Sigmoid colon (tissue), 7 donors: ENCODE results near the gene ACTA1. TPM values are rescaled to one million over a fixed set of nuclear protein-coding genes. Genes with fewer than 3 reads are reported as not detected.

Experiments
- DNase-seq: peaks from one replicate; pipeline ENCODE4 v3.0.0-alpha.2; 2019
- H3K27ac ChIP-seq, 4 donors: fragments of 200-600 bp; sonication (generic); one replicate each; pipeline ENCODE4 v1.5.1; 2016 to 2019; ENCODE audit warnings: mild to moderate bottlenecking in 1 of 4
- H3K27me3 ChIP-seq, 3 donors: fragments of 200-600 bp; sonication (generic); one replicate each; pipeline ENCODE4 v1.5.1; 2019; ENCODE audit warnings: mild to moderate bottlenecking in 1 of 3
- H3K36me3 ChIP-seq, 4 donors: fragments of 200-600 bp; sonication (generic); one replicate each; pipeline ENCODE4 v1.5.1; 2016 to 2019
- H3K4me1 ChIP-seq, 4 donors: fragments of 200-600 bp; sonication (generic); one replicate each; pipeline ENCODE4 v1.5.1; 2017 to 2019
- H3K4me3 ChIP-seq, 4 donors: fragments of 200-600 bp; sonication (generic); one replicate each; pipeline ENCODE4 v1.5.1; 2017 to 2019; ENCODE audit warnings: mild to moderate bottlenecking in 2 of 4, moderate library complexity in 1 of 4
- H3K9me3 ChIP-seq, 4 donors: fragments of 200-600 bp in 3 of 4; sonication (generic) in 3 of 4; one replicate each; pipeline versions ENCODE4 v1.5.1 to v1.6.1; 2013 to 2019
- CTCF ChIP-seq, 4 experiments: fragments of 450-650 bp in 3 of 4; fragments of 200-600 bp in 1 of 4; IDR thresholded peaks; one replicate each; pipeline ENCODE4 v1.5.1; 2016 to 2019; ENCODE audit warnings: antibody characterized with exemption in 4 of 4, mild to moderate bottlenecking in 3 of 4, moderate library complexity in 2 of 4
- EP300 ChIP-seq, 4 donors: sonication (generic); formaldehyde crosslinking; IDR thresholded peaks; one replicate each; pipeline ENCODE4 v1.6.1; 2017; ENCODE audit warnings: antibody characterized with exemption in 4 of 4
- POLR2A ChIP-seq, 2 donors: fragments of 450-650 bp; IDR thresholded peaks; one replicate each; pipeline ENCODE4 v1.6.1; 2016; ENCODE audit warnings: antibody characterized with exemption in 2 of 2, mild to moderate bottlenecking in 2 of 2, moderate library complexity in 2 of 2
- POLR2AphosphoS5 ChIP-seq, 4 donors: sonication (generic); formaldehyde crosslinking; IDR thresholded peaks; one replicate each; pipeline ENCODE4 v1.6.1; 2017; ENCODE audit warnings: antibody characterized with exemption in 4 of 4
- WGBS, 2 donors: extraction: QIAGEN DNeasy Blood & Tissue Kit; methylation state at CpG; one replicate each; pipeline ENCODE4 v1.1.7; 2013; 5-methylcytosine and 5-hydroxymethylcytosine counted together
- intact Hi-C: fragments of 100-400 bp; cut with DNase I; formaldehyde crosslinking; loops from one replicate; pipeline ENCODE4 v1.15.1; 2023
- polyA plus RNA-seq, 3 donors: library from polyadenylated mRNA; stranded (reverse); fragments of 200-250 nt; gene quantifications; one replicate each; pipeline ENCODE4 v1.2.3, GENCODE V29; 2013
- total RNA-seq, 4 donors: library from RNA; depleted of rRNA; stranded (reverse); fragments of >200 nt; gene quantifications; one replicate each; pipeline ENCODE4 v1.1.0, GENCODE V29; 2016
- donor health status: healthy with polysubstance abuse.
- donor health status: Bipolar disorder and iron deficiency.
- donor health status: healthy.

Gene ACTA1
- total and polyA plus RNA-seq, 7 donors = 0.36 to 36.0 (median 2.9) TPM; not detected in 3

- Histone ChIP-seq H3K27ac (no peak overlapping the region), H3K36me3 (no peaks in the 10 kb centered on the region), H3K4me3 (no peak overlapping the region), H3K27me3 (peaks cover 51 to 93% (median 52%) of the 10 kb centered on the region in 3 donors), H3K9me3 (no peaks in the 10 kb centered on the region), H3K4me1 (peaks cover 0 to 47% (median 43%) of the 10 kb centered on the region in 4 donors)
- WGBS, 2 donors = 4 to 5% methylated on average over 16 of the region's 16 CpGs
- TF ChIP-seq EP300 (IDR thresholded peaks at IDR 0.05) = no peak
- TF ChIP-seq CTCF (IDR thresholded peaks at IDR 0.05) = no peak
- TF ChIP-seq POLR2A (IDR thresholded peaks at IDR 0.05) = no peak
- no peak for TF ChIP-seq POLR2AphosphoS5 (IDR thresholded peaks at IDR 0.05)
- intact Hi-C loops = no loop called here
- no peak for DNase-seq
Observed at GRCh38 chr1:229430761-229431283, 3.1 kb downstream of the ACTA1 start.

- H3K27me3 ChIP-seq = peaks cover 36 to 68% (median 42%) of the 10 kb centered on the region in 3 donors
- WGBS, 2 donors = 75 to 79% methylated on average over 3 of the region's 3 CpGs
Observed at GRCh38 chr1:229428256-229428655, 5.6 kb downstream of the ACTA1 start.

GRCh38 chr1:229427572-229427971 is 6.3 kb downstream of the ACTA1 start:
- Histone ChIP-seq H3K9me3 (peaks cover 0 to 6% (median 0%) of the 10 kb centered on the region in 4 donors), H3K36me3 (no peaks in the 10 kb centered on the region), H3K27me3 (peaks cover 29 to 61% (median 35%) of the 10 kb centered on the region in 3 donors), H3K4me3 (no peak overlapping the region), H3K27ac (no peak overlapping the region), H3K4me1 (peaks cover 0 to 23% (median 21%) of the 10 kb centered on the region in 4 donors)
- 85 to 87% methylated on average over 3 of the region's 3 CpGs for WGBS, 2 donors
- DNase-seq = no peak
- intact Hi-C loops = no loop called here
- TF ChIP-seq POLR2AphosphoS5 (IDR thresholded peaks at IDR 0.05) (no peak), CTCF (IDR thresholded peaks at IDR 0.05) (no peak), POLR2A (IDR thresholded peaks at IDR 0.05) (no peak), EP300 (IDR thresholded peaks at IDR 0.05) (no peak)

More at GRCh38 chr1:229428256-229428655, 5.6 kb downstream of the ACTA1 start:
- Histone ChIP-seq H3K27ac (no peak overlapping the region), H3K4me3 (no peak overlapping the region), H3K9me3 (peaks cover 0 to 6% (median 0%) of the 10 kb centered on the region in 4 donors), H3K4me1 (peaks cover 0 to 29% (median 28%) of the 10 kb centered on the region in 4 donors), H3K36me3 (no peaks in the 10 kb centered on the region)
- no peak for DNase-seq
- no peak for TF ChIP-seq CTCF (IDR thresholded peaks at IDR 0.05)
- no peak for TF ChIP-seq POLR2A (IDR thresholded peaks at IDR 0.05)
- no peak for TF ChIP-seq POLR2AphosphoS5 (IDR thresholded peaks at IDR 0.05)
- no peak for TF ChIP-seq EP300 (IDR thresholded peaks at IDR 0.05)
- intact Hi-C loops = no loop called here

GRCh38 chr1:229425564-229426159 is 8.2 kb downstream of the ACTA1 start:
- TF ChIP-seq POLR2AphosphoS5 (IDR thresholded peaks at IDR 0.05) (no peak), CTCF (IDR thresholded peaks at IDR 0.05) (no peak), POLR2A (IDR thresholded peaks at IDR 0.05) (no peak), EP300 (IDR thresholded peaks at IDR 0.05) (no peak)
- H3K4me3 ChIP-seq = no peak overlapping the region
- peaks cover 0 to 6% (median 0%) of the 10 kb centered on the region in 4 donors for H3K9me3 ChIP-seq
- intact Hi-C loops = no loop called here
- H3K4me1 ChIP-seq = peaks cover 0 to 4% (median 2%) of the 10 kb centered on the region in 4 donors
- no peak for DNase-seq
- 76 to 83% methylated on average over 2 of the region's 2 CpGs for WGBS, 2 donors
- H3K27ac ChIP-seq = no peak overlapping the region
- H3K27me3 ChIP-seq = peaks cover 10 to 42% (median 16%) of the 10 kb centered on the region in 3 donors
- no peaks in the 10 kb centered on the region for H3K36me3 ChIP-seq
